GM19193 (cell line): Measurements from ENCODE around the gene TMEM212.

Source experiments
- POLR2A ChIP-seq: IDR thresholded peaks from 4 replicates; pipeline ENCODE4 v1.6.1; 2011; ENCODE audit not compliant: insufficient read depth, insufficient read length; ENCODE audit errors: extremely low read depth

The TMEM212 gene

GRCh38 chr3:171904829-171905228, 61.7 kb downstream of the TMEM212 start:
- TF ChIP-seq POLR2A, result no peak

- no peak for TF ChIP-seq POLR2A
Observed at GRCh38 chr3:171906951-171907676, 64.0 kb downstream of the TMEM212 start.

DNA sequence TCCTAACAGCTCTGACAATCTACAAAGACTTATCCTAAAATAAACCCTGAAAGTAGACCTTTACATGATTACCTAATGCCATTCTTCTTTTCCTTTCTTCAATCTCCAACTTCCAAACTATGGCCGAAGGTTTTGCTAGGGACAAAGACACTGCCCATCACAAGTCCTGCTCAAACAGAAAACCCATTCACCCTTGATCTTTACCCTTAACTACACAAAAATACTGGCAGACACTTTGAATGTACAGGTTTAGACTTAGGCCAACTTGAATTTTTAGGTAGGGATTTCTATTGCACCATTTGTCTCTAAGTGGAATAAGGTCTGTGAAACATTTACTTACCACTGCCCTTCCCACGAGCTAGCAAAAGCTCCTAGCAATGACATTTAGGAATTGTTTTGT, 64.6 kb downstream of the TMEM212 start:
- no peak for TF ChIP-seq POLR2A

GRCh38 chr3:171908731-171909130, 65.6 kb downstream of the TMEM212 start:
- no peak for TF ChIP-seq POLR2A
